HG02852 (cell line): ENCODE results near the gene ZNF195.
"Not testable (repeated sequence)": the region's sequence is repeated elsewhere in the genome, so short reads cannot be mapped to it uniquely, and the experiment has no call there.

Experiments
- ATAC-seq: cut with Tn5 transposase; IDR thresholded peaks from one replicate; pipeline ENCODE4 v1.9.1; 2021; ENCODE audit warnings: mild to moderate bottlenecking, moderate library complexity; ENCODE audit not compliant: unreplicated experiment

ZNF195 gene

DNA sequence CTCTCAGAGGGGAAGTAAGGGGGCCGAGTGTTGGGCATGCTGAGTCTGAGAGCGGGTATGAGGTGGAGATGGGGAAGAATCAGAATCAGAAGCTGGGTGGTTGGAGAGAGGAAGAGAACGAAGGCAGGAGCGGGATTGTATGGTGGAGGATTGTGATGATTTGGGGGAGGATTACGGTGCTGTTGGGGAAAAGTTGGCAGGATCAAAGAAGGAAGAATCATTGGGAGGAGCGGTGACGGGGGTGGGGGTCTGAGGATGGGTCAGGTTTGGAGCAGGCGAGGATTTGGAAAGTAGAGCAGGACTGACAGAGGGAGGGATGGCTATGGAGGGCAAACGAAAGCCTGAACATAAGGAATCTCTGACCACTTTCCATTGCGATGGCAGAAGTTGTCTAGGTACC, 22.1 kb downstream of the ZNF195 start:
- ATAC-seq: no peak

DNA sequence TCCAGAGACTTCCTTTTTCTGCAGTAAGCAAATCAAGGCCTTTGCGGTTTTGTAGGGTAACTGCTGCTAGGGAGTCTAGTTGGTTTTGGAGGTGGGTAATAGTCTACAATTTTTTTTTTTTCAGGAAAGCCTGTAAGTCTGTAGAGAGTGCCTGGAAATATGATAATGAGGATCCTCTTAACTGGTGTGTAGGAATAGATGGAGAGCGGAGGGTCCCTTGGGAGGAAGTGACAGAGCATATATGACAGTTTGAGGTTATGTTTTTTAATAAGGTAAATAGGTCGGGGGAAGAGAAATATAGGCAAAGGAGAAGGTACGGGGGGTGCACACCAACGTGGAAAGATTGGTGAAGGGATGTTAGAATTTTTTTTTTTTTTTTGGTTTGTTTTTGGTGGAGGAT, 25.9 kb downstream of the ZNF195 start:
- no peak for ATAC-seq

- no peak for ATAC-seq
These were observed 31.8 kb downstream of the ZNF195 start for GRCh38 chr11:3347127-3347526.

DNA sequence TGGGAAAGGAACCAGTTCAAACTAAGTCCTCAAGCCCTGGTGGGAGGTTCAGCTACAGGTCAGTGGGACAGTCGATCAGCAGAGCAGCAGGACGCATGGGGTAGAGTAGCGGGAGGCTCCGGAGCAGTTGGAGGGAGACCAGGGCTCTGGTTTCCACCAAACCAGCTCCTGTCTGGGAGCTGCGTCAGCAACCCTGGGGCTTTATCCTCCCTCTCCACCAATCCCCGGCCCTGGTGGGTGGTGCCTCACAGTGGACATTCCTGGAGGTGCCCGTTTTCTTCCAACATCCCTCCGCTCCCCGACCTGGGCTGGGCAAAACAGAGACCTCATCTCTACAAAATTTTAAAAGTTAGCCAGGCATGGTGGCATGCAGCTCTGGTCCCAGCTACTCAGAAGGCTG, 32.4 kb downstream of the ZNF195 start:
- ATAC-seq: no peak

GRCh38 chr11:3345736-3346135, 33.2 kb downstream of the ZNF195 start:
- ATAC-seq: no peak

GRCh38 chr11:3344327-3345174, 34.4 kb downstream of the ZNF195 start:
- ATAC-seq: no peak

- no peak for ATAC-seq
These were observed 36.2 kb downstream of the ZNF195 start for GRCh38 chr11:3342709-3343108.

GRCh38 chr11:3341298-3341697, 37.6 kb downstream of the ZNF195 start:
- no peak for ATAC-seq

DNA sequence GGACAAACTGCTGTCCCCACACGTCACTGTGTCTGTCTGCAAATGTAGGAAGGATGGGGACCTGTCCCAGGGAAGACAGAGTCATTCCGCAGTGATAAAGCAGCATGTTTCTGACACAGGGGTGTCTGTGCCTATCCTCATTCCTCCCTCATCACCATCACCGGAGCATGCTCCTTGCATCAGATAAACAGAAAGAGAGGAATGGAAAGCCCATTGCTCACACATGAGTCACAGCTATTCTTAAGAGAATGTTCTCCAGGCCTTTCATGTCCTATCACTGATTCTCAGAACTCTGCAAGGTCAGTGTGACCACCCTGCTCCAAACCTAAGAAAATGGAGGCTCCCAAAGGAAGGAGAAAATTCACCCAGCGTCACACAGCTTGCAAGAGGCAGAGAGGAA, 38.9 kb downstream of the ZNF195 start:
- no peak for ATAC-seq

DNA sequence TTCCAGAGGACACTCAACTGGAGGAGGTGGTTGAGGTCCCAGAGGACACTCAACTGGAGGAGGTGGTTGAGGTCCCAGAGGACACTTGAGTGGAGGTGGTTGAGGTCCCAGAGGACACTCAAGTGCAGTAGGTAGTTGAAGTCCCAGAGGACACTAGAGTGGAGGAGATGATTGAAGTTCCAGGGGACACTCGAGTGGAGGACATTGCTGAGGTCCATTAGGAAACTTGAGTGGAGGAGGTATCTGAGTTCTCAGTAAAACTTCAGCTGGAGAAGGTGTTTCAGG, 39.7 kb downstream of the ZNF195 start:
- no peak for ATAC-seq

GRCh38 chr11:3338569-3339339, 40.2 kb downstream of the ZNF195 start:
- no peak for ATAC-seq

DNA sequence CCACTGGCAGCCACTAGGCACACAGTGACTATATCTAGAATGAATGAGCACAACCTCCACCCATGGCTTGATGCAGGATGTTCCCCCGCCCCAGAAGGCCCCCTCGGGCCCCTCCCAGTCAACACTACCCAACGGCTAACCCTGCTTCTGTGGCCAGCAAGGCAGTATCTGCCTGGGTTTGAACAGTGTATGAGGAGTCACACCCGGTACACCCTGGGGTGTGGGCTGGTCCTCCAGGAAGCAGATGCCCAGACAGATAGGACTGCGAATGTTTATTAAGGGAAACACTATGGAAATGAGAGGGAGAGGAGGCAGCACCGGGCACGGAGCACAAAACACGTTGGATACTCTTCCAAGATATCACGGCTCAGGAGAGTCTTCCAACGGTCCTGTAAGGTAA, 42.5 kb downstream of the ZNF195 start:
- not testable (repeated sequence) for ATAC-seq

DNA sequence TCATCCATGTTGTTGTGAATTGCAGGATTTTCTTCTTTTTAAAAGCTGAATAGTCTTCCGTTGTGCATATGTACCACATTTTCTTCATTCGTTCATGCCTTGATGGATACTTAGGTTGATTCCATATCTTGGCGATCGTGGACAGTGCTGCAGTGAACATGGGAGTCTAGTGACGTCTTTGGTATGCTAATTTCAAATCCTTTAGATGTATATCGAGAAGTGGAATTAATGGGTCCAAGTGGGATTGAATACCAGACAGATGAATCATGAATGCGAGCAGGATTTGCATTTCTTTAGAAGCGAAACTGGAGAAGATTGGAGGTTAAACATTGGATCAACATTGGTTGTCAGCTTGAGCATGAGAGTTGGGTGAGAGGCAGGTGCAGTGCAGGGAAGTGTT, 45.8 kb downstream of the ZNF195 start:
- ATAC-seq: not testable (repeated sequence)

DNA sequence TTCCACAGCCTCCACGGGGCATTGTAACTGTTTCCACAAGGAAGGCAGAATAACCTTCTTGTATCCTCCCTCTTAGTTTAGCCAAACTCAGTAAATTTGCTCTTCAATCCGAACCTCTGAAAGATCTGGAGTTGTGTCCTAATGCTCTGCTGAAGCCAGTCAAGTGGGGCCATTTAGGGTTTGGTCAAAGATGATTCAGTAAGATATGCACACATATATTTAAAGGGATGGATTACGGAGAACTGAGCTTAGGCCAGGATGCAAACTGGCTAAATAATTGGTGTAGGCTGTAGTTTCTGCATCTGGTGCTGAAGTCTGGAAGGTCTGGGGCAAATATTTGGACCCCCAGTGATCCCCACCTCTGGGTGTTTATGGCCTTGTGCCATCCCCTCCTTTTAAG, 47.9 kb downstream of the ZNF195 start:
- not testable (repeated sequence) for ATAC-seq

- not testable (repeated sequence) for ATAC-seq
These were observed 48.9 kb downstream of the ZNF195 start for GRCh38 chr11:3330064-3330463.

DNA sequence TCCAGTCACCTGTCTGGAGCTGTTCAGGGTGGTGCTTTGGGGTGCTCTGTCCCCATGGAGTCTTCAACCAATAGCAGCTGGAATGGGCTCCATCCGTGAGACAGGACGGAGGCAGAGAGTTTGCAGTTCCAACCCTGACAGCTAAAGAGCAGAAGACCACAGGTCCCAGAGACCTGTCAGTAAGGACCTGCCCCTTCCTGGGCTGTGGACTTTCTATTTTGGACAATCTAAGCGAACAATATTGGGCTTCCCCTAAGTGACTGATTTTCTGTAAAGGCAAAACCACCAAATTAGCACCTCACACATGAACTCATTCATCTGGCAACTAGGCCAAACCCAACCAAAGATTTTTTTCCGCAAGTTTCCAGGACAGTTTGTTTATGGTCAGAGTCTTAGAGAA, 50.4 kb downstream of the ZNF195 start:
- ATAC-seq: not testable (repeated sequence)

DNA sequence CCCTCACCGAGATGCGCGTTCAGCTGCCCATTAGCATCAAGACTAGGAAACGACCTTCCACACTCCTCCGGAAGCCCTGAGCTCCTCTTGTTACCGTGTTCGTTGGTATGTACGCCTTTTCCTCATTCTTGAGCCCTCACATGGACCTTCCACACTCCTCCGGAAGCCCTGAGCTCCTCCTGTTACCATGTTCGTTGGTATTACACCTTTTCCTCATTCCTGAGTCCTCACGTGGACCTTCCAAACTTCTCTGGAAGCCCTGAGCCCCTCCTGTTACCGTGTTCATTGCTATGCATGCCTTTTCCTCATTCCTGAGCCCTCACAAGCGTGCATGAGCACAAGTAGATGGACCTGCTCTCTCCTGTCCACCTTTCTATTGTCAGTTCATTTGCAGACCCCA, 52.5 kb downstream of the ZNF195 start:
- ATAC-seq: not testable (repeated sequence)

- ATAC-seq: not testable (repeated sequence)
These were observed 54.2 kb downstream of the ZNF195 start for GRCh38 chr11:3324724-3325123.
